ENCODE measurements around the gene ACTR2. TPM values are rescaled to one million over a fixed set of nuclear protein-coding genes. Genes with fewer than 3 reads are reported as not detected.

The ACTR2 gene
- total and polyA plus RNA-seq, 2 of the 13 experiments (the other 11 are each of a cell fraction or from before 2014, with no cell fraction given): 51.2 to 100 TPM

DNA sequence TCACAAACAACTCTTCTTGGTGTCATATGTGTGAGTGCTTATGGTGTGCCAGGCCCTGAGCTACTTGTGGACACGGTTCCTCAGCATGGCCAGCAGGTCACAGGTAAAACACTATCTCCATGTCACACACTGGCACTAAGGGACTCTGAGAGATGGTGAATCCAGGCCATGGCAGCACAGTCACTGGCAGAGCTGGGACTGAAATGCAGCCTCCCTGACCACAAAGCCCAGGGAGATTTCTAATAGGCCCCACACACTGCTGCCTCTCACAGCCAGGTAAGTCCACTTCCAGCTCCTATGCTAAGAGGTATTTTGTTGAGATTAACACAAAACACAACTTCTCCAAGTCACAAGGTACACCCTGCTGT lies 92.0 kb downstream of the ACTR2 start:
- Histone ChIP-seq H3K36me3 (replicated peaks in 1 of 2; ENCODE audit: control insufficient read depth in 1 of 2, insufficient read depth in 2 of 2, low read length in 2 of 2) (peaks cover 26 to 71% of the 10 kb centered on the region in 2 experiments), H3K79me2 (ENCODE audit: insufficient read depth, low read length) (peaks cover 2% of the 10 kb centered on the region), H4K20me1 (ENCODE audit: insufficient read depth, low read length) (no peaks in the 10 kb centered on the region; the same call in 1 of the 2 replicates), H3K4me2 (ENCODE audit: low read depth, low read length) (no peak overlapping the region), H3K4me1 (ENCODE audit: insufficient read depth, low read length) (peaks cover 19% of the 10 kb centered on the region), H3K9ac (ENCODE audit: insufficient read depth, low read depth, low read length) (no peak overlapping the region), H3K27me3 (ENCODE audit: control insufficient read depth in 1 of 2, insufficient read depth in 2 of 2, low read length in 2 of 2) (no peaks in the 10 kb centered on the region), H2AFZ (ENCODE audit: low read length) (no peak overlapping the region), H3K9me3 (ENCODE audit: low read length) (no peaks in the 10 kb centered on the region), H3K27ac (ENCODE audit: extremely low read length, insufficient read depth, low read length) (no peak overlapping the region), H3K4me3 (replicated peaks in 1 of 3; ENCODE audit: insufficient read depth in 1 of 3, low read depth in 2 of 3, low read length in 3 of 3) (no peak overlapping the region)
- WGBS (ENCODE audit: low lambda C conversion rate): 95% methylated on average over 1 of the region's 1 CpG
- intact Hi-C loops (cut with micrococcal nuclease; ENCODE audit: unreplicated experiment) (loop anchor here (1.0 kb wide), 1 partner anchor 234 kb away; no protein-coding TSS in a partner anchor), in situ Hi-C loops (cut with HindIII; ENCODE audit: extremely low pct_ligation_motif_present, low pct_unique_long_range_greater_than_20kb) (no loop called here)
- no TSS peak for BruUV-seq (replicated peaks)
- CTCF ChIA-PET (ENCODE audit: low intra/inter-chr PET ratio, low total read pairs): interaction anchor here (1.1 kb wide), 1 partner anchor 55 kb away, joined by 3 read pairs; no protein-coding TSS in a partner anchor
- FAIRE-seq (no peak), DNase-seq (ENCODE audit: low spot score) (no peak), ATAC-seq (peak; percentile 16)
- TF ChIP-seq ARNT2 (CRISPR knock-in tag; IDR thresholded peaks at IDR 0.05; ENCODE audit: low read depth) (no peak), HOXA9 (CRISPR knock-in tag; IDR thresholded peaks at IDR 0.05; ENCODE audit: borderline replicate concordance) (no peak), SATB2 (CRISPR knock-in tag; IDR thresholded peaks at IDR 0.05) (no peak), RBM22 (optimal IDR thresholded peaks at IDR 0.05; ENCODE audit: low read length) (peak; percentile 14), ZNF816 (CRISPR knock-in tag; IDR thresholded peaks at IDR 0.05; ENCODE audit: borderline replicate concordance) (no peak)
- TF ChIP-seq, protein P1, sequence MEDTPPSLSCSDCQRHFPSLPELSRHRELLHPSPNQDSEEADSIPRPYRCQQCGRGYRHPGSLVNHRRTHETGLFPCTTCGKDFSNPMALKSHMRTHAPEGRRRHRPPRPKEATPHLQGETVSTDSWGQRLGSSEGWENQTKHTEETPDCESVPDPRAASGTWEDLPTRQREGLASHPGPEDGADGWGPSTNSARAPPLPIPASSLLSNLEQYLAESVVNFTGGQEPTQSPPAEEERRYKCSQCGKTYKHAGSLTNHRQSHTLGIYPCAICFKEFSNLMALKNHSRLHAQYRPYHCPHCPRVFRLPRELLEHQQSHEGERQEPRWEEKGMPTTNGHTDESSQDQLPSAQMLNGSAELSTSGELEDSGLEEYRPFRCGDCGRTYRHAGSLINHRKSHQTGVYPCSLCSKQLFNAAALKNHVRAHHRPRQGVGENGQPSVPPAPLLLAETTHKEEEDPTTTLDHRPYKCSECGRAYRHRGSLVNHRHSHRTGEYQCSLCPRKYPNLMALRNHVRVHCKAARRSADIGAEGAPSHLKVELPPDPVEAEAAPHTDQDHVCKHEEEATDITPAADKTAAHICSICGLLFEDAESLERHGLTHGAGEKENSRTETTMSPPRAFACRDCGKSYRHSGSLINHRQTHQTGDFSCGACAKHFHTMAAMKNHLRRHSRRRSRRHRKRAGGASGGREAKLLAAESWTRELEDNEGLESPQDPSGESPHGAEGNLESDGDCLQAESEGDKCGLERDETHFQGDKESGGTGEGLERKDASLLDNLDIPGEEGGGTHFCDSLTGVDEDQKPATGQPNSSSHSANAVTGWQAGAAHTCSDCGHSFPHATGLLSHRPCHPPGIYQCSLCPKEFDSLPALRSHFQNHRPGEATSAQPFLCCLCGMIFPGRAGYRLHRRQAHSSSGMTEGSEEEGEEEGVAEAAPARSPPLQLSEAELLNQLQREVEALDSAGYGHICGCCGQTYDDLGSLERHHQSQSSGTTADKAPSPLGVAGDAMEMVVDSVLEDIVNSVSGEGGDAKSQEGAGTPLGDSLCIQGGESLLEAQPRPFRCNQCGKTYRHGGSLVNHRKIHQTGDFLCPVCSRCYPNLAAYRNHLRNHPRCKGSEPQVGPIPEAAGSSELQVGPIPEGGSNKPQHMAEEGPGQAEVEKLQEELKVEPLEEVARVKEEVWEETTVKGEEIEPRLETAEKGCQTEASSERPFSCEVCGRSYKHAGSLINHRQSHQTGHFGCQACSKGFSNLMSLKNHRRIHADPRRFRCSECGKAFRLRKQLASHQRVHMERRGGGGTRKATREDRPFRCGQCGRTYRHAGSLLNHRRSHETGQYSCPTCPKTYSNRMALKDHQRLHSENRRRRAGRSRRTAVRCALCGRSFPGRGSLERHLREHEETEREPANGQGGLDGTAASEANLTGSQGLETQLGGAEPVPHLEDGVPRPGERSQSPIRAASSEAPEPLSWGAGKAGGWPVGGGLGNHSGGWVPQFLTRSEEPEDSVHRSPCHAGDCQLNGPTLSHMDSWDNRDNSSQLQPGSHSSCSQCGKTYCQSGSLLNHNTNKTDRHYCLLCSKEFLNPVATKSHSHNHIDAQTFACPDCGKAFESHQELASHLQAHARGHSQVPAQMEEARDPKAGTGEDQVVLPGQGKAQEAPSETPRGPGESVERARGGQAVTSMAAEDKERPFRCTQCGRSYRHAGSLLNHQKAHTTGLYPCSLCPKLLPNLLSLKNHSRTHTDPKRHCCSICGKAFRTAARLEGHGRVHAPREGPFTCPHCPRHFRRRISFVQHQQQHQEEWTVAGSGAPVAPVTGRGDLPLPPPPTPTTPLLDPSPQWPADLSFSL (CRISPR knock-in tag; IDR thresholded peaks at IDR 0.05): peak; percentile 48; the same call in 1 of the 2 replicates
- POLR2A ChIA-PET: interaction anchor here (1.3 to 1.5 kb wide), 3 partner anchors 53 to 115 kb away, joined by 3 to 6 read pairs (median 4); partner anchors contain the start of gene ACTR2

Data from HepG2 (cell line).